Smooth muscle cell (in vitro differentiated cells): ENCODE data around the gene PCSK7. TPM values are rescaled to one million over a fixed set of nuclear protein-coding genes. Genes with fewer than 3 reads are reported as not detected.

Experiments used
- DNase-seq: peaks from one replicate; lab custom pipeline; 2025; ENCODE audit not compliant: unreplicated experiment; lab: John Stamatoyannopoulos, UW
- H2AFZ ChIP-seq: fragments of 200-600 bp; sonication (generic); 2 replicates; pipeline ENCODE4 v1.6.0; 2016; ENCODE audit warnings: antibody characterized with exemption, low read depth, mild to moderate bottlenecking
- H3F3A ChIP-seq: fragments of 200-600 bp; sonication (generic); 2 replicates; pipeline ENCODE4 v1.6.0; 2017; ENCODE audit warnings: antibody characterized with exemption, low read depth
- H3K27ac ChIP-seq: fragments of 200-600 bp; sonication (generic); 2 replicates; pipeline ENCODE4 v1.5.1; 2016; ENCODE audit warnings: low read depth, mild to moderate bottlenecking
- H3K27me3 ChIP-seq: fragments of 200-600 bp; sonication (generic); 2 replicates; pipeline ENCODE4 v1.6.1; 2016; ENCODE audit warnings: low read depth, mild to moderate bottlenecking
- H3K36me3 ChIP-seq: fragments of 200-600 bp; sonication (generic); 2 replicates; pipeline ENCODE4 v1.5.1; 2016; ENCODE audit warnings: low read depth
- H3K4me1 ChIP-seq: fragments of 200-600 bp; sonication (generic); 2 replicates; pipeline ENCODE4 v1.5.1; 2016; ENCODE audit warnings: low read depth
- H3K4me2 ChIP-seq: fragments of 200-600 bp; sonication (generic); 2 replicates; pipeline ENCODE4 v1.6.0; 2016; ENCODE audit warnings: mild to moderate bottlenecking
- H3K4me3 ChIP-seq: fragments of 200-600 bp; sonication (generic); 2 replicates; pipeline ENCODE4 v1.5.1; 2016; ENCODE audit warnings: mild to moderate bottlenecking
- H3K79me2 ChIP-seq: fragments of 200-600 bp; sonication (generic); 2 replicates; pipeline ENCODE4 v1.6.0; 2016; ENCODE audit warnings: low read depth, mild to moderate bottlenecking
- H3K9ac ChIP-seq: fragments of 200-600 bp; sonication (generic); 2 replicates; pipeline ENCODE4 v1.6.0; 2016; ENCODE audit warnings: low read depth
- H3K9me3 ChIP-seq: fragments of 200-600 bp; sonication (generic); replicated peaks from 2 replicates; pipeline ENCODE4 v1.5.1; 2016; ENCODE audit warnings: low read depth
- H4K20me1 ChIP-seq: fragments of 200-600 bp; sonication (generic); 2 replicates; pipeline ENCODE4 v1.6.0; 2016; ENCODE audit warnings: low read depth
- WGBS: methylation state at CpG from one replicate; pipeline ENCODE4 v1.1.7; 2016; ENCODE audit warnings: low lambda C conversion rate; 5-methylcytosine and 5-hydroxymethylcytosine counted together
- polyA plus RNA-seq: library from polyadenylated mRNA; unstranded; fragments of >200 nt; fragmentation: Nextera tagmentation; extraction: Ambion mirVana; gene quantifications from 2 replicates; pipeline ENCODE4 v1.2.1, GENCODE V29; 2016
- total RNA-seq: library from RNA; depleted of rRNA; stranded (reverse); fragments of >200 nt; gene quantifications from 2 replicates; pipeline ENCODE4 v1.2.3, GENCODE V29; 2014
- TF ChIP-seq, protein P1 (sequence below): fragments of 200-600 bp; sonication (generic); IDR thresholded peaks from 2 replicates; pipeline ENCODE4 v1.5.1; 2017; ENCODE audit warnings: borderline replicate concordance, mild to moderate bottlenecking, antibody characterized with exemption; ENCODE audit not compliant: insufficient read depth, poor library complexity, severe bottlenecking

Gene PCSK7
- total and polyA plus RNA-seq, 2 experiments from 2014 or later, result 20.8 to 23.5 TPM

- TF ChIP-seq, protein P1, sequence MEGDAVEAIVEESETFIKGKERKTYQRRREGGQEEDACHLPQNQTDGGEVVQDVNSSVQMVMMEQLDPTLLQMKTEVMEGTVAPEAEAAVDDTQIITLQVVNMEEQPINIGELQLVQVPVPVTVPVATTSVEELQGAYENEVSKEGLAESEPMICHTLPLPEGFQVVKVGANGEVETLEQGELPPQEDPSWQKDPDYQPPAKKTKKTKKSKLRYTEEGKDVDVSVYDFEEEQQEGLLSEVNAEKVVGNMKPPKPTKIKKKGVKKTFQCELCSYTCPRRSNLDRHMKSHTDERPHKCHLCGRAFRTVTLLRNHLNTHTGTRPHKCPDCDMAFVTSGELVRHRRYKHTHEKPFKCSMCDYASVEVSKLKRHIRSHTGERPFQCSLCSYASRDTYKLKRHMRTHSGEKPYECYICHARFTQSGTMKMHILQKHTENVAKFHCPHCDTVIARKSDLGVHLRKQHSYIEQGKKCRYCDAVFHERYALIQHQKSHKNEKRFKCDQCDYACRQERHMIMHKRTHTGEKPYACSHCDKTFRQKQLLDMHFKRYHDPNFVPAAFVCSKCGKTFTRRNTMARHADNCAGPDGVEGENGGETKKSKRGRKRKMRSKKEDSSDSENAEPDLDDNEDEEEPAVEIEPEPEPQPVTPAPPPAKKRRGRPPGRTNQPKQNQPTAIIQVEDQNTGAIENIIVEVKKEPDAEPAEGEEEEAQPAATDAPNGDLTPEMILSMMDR, result no peak
- WGBS, result 96% methylated on average over 14 of the region's 14 CpGs
- H3K27me3 ChIP-seq, result no peaks in the 10 kb centered on the region
These were observed 8.7 kb downstream of the PCSK7 start for GRCh38 chr11:117222991-117223740.

DNA sequence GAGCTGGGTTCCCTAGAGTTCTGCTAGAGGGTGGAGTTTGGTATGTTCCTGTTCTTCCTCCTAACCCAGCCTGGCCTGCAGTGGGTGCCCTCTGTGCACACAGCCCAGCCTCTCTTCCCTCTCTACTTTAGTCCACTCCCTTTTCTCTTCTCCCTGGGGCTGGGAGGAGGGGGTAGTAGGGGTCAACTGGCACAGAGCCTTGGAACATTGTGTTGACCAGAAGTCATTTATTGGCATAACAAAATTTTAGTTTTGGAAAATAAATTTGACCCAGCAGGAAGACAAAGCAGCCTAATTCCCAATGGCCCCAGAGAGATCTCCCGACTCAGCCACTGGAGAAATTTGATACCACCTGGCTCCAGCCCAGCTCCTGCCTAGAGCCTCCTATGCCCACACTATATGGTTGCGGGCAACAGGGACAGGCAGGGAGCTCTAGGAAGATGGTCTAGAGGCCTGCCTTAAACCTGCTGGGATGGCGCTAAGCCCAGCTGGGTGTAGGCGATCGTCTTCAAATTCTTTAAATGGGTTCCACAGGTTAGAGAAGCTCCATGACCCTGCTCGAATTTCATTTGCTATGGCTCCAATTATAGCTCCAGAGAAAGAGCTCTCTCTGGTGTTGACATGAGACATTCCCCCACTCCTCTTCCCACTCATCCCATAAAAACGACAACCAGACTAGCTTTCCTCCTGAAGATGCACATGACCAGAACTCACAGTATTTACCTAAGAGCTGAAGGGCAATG is 9.9 kb downstream of the PCSK7 start:
- no peak overlapping the region for H3K4me2 ChIP-seq
- no peaks in the 10 kb centered on the region for H3K27me3 ChIP-seq
- H3K4me1 ChIP-seq, result no peaks in the 10 kb centered on the region
- peaks cover 7% of the 10 kb centered on the region for H3F3A ChIP-seq
- peak overlapping the region; percentile 2 for H3K27ac ChIP-seq
- H3K79me2 ChIP-seq, result no peaks in the 10 kb centered on the region
- H2AFZ ChIP-seq, result no peak overlapping the region
- no peaks in the 10 kb centered on the region for H3K9me3 ChIP-seq
- H3K36me3 ChIP-seq, result no peaks in the 10 kb centered on the region
- TF ChIP-seq, protein P1, result no peak
- no peaks in the 10 kb centered on the region for H4K20me1 ChIP-seq
- H3K9ac ChIP-seq, result no peak overlapping the region
- WGBS, result 59% methylated on average over 7 of the region's 7 CpGs
- H3K4me3 ChIP-seq, result no peak overlapping the region
- DNase-seq, result no peak

More at GRCh38 chr11:117222991-117223740, 8.7 kb downstream of the PCSK7 start:
- Histone ChIP-seq H3K9me3 (no peaks in the 10 kb centered on the region), H3K36me3 (no peaks in the 10 kb centered on the region), H4K20me1 (no peaks in the 10 kb centered on the region), H2AFZ (no peak overlapping the region), H3F3A (no peaks in the 10 kb centered on the region), H3K4me1 (no peaks in the 10 kb centered on the region), H3K4me3 (no peak overlapping the region), H3K4me2 (no peak overlapping the region), H3K79me2 (no peaks in the 10 kb centered on the region), H3K9ac (no peak overlapping the region), H3K27ac (no peak overlapping the region)
- DNase-seq, result no peak

DNA sequence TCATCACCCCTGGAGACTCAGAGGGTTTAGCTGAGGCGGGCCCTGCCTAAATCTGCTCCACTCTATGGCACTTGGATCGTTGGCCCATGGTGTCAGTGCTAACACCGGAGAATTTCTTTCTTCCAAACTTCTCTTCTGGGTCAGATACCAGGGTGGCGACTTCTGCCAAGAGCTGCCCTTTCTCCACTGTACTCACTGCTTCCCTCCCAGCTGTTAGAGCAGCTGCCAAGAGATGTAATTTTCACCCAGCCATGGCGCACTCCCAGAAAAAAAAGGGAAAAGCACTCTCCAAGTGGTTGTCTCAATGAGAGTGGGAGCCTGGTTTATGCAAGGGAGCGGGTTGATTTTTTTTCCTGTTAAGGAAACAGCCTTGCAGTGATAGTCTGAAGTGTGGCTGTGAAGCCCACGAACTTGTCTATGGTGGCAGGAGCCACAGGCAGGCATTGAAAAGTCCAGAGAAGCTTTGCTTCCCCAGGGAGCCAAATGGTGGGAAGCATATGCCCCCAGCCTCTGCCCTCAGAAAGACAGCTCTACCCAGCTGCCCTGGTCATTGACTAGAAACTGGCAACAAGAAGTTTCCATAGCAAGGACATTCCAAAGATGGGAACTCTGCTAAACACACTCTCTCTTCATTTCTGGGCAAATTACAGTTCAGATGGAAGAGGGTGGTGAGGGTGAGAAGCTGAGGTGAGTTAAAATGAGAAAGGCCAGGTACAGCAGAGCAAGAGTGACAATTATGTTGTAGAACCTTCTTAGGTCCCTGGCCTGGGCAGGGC is 10.7 kb downstream of the PCSK7 start:
- H2AFZ ChIP-seq, result no peak overlapping the region
- H3K27ac ChIP-seq, result no peak overlapping the region
- no peaks in the 10 kb centered on the region for H3K4me1 ChIP-seq

More for the DNA sequence above, 10.7 kb downstream of the PCSK7 start:
- Histone ChIP-seq H3K27me3 (no peaks in the 10 kb centered on the region), H3K9me3 (no peaks in the 10 kb centered on the region), H3K79me2 (no peaks in the 10 kb centered on the region), H3K9ac (no peak overlapping the region), H3K4me3 (no peak overlapping the region), H4K20me1 (no peaks in the 10 kb centered on the region), H3K36me3 (no peaks in the 10 kb centered on the region), H3F3A (peaks cover 10% of the 10 kb centered on the region), H3K4me2 (no peak overlapping the region)
- whole genome bisulfite sequencing, result 85% methylated on average over 7 of the region's 7 CpGs
- TF ChIP-seq, protein P1, result no peak
- no peak for DNase-seq
